Measurements from ENCODE around the gene TTC34.

- TF ChIP-seq ZNF549 (CRISPR knock-in tag; IDR thresholded peaks at IDR 0.05) = no peak
- no peak for TF ChIP-seq KDM2A (CRISPR knock-in tag; IDR thresholded peaks at IDR 0.05; ENCODE audit: borderline replicate concordance, low read depth)
- TF ChIP-seq CREB1 (IDR thresholded peaks at IDR 0.05) = no peak
- TF ChIP-seq CREB1 (CRISPR knock-in tag; IDR thresholded peaks at IDR 0.05) = no peak
- TF ChIP-seq, protein P1, sequence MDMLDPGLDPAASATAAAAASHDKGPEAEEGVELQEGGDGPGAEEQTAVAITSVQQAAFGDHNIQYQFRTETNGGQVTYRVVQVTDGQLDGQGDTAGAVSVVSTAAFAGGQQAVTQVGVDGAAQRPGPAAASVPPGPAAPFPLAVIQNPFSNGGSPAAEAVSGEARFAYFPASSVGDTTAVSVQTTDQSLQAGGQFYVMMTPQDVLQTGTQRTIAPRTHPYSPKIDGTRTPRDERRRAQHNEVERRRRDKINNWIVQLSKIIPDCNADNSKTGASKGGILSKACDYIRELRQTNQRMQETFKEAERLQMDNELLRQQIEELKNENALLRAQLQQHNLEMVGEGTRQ (IDR thresholded peaks at IDR 0.05; ENCODE audit: low read depth, low read length) = no peak
- TF ChIP-seq, protein P1 (CRISPR knock-in tag; IDR thresholded peaks at IDR 0.05; ENCODE audit: borderline replicate concordance) = no peak
- no peak for TF ChIP-seq KDM1A (CRISPR knock-in tag; IDR thresholded peaks at IDR 0.05)
- TF ChIP-seq, protein P2, sequence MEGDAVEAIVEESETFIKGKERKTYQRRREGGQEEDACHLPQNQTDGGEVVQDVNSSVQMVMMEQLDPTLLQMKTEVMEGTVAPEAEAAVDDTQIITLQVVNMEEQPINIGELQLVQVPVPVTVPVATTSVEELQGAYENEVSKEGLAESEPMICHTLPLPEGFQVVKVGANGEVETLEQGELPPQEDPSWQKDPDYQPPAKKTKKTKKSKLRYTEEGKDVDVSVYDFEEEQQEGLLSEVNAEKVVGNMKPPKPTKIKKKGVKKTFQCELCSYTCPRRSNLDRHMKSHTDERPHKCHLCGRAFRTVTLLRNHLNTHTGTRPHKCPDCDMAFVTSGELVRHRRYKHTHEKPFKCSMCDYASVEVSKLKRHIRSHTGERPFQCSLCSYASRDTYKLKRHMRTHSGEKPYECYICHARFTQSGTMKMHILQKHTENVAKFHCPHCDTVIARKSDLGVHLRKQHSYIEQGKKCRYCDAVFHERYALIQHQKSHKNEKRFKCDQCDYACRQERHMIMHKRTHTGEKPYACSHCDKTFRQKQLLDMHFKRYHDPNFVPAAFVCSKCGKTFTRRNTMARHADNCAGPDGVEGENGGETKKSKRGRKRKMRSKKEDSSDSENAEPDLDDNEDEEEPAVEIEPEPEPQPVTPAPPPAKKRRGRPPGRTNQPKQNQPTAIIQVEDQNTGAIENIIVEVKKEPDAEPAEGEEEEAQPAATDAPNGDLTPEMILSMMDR (CRISPR knock-in tag; IDR thresholded peaks at IDR 0.05) = no peak
- TF ChIP-seq YY1 (IDR thresholded peaks at IDR 0.05; ENCODE audit: insufficient read depth, insufficient replicate concordance, low read depth, low read length) = no peak
- TF ChIP-seq RBFOX2 (IDR thresholded peaks at IDR 0.05; ENCODE audit: low read depth, low read length) = no peak
- TF ChIP-seq, protein P3, sequence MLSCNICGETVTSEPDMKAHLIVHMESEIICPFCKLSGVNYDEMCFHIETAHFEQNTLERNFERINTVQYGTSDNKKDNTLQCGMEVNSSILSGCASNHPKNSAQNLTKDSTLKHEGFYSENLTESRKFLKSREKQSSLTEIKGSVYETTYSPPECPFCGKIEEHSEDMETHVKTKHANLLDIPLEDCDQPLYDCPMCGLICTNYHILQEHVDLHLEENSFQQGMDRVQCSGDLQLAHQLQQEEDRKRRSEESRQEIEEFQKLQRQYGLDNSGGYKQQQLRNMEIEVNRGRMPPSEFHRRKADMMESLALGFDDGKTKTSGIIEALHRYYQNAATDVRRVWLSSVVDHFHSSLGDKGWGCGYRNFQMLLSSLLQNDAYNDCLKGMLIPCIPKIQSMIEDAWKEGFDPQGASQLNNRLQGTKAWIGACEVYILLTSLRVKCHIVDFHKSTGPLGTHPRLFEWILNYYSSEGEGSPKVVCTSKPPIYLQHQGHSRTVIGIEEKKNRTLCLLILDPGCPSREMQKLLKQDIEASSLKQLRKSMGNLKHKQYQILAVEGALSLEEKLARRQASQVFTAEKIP (CRISPR knock-in tag; IDR thresholded peaks at IDR 0.05; ENCODE audit: borderline replicate concordance) = no peak
- no peak for TF ChIP-seq NFYB (CRISPR knock-in tag; IDR thresholded peaks at IDR 0.05)
- TF ChIP-seq ZNF124 (CRISPR knock-in tag; IDR thresholded peaks at IDR 0.05) = no peak
- TF ChIP-seq TAF15 (IDR thresholded peaks at IDR 0.05; ENCODE audit: low read depth, low read length, poor library complexity, severe bottlenecking) = no peak
- no peak for TF ChIP-seq RBM39 (IDR thresholded peaks at IDR 0.05; ENCODE audit: low read depth, low read length, poor library complexity, severe bottlenecking)
These were observed 838 bp downstream of the TTC34 start for GRCh38 chr1:2800664-2801045.

Data from HepG2 (cell line).